ENCODE data around the gene UBA1.

The UBA1 gene

GRCh38 chrX:47214435-47215077 lies 20.9 kb downstream of the UBA1 start:
- DNase-seq = no peak

GRCh38 chrX:47215291-47215900 lies 21.8 kb downstream of the UBA1 start:
- no peak for DNase-seq

- no peak for DNase-seq
Observed at GRCh38 chrX:47216393-47216925, 22.8 kb downstream of the UBA1 start.

GRCh38 chrX:47217121-47217851 lies 23.7 kb downstream of the UBA1 start:
- no peak for DNase-seq

GRCh38 chrX:47217852-47218279 lies 24.2 kb downstream of the UBA1 start:
- DNase-seq = peak; percentile 96

- peak; percentile 56 for DNase-seq
Observed at GRCh38 chrX:47218280-47218919, 24.8 kb downstream of the UBA1 start, which contains the start of gene CDK16. Gene CDK16, plus strand, starts transcription at chrX:47218681. Its CDS starts 4,877 bp downstream, at chrX:47223558.

- peak; percentile 0 for DNase-seq
Observed at GRCh38 chrX:47218920-47219815, 25.5 kb downstream of the UBA1 start.

- DNase-seq = no peak
Observed at GRCh38 chrX:47221756-47222155, 28.1 kb downstream of the UBA1 start.

GRCh38 chrX:47222751-47223350 lies 29.2 kb downstream of the UBA1 start:
- no peak for DNase-seq

- no peak for DNase-seq
Observed at GRCh38 chrX:47223476-47224250, 30.0 kb downstream of the UBA1 start.

- no peak for DNase-seq
Observed at GRCh38 chrX:47224266-47224895, 30.8 kb downstream of the UBA1 start.

- no peak for DNase-seq
Observed at GRCh38 chrX:47224896-47225290, 31.3 kb downstream of the UBA1 start.

- no peak for DNase-seq
Observed at GRCh38 chrX:47226071-47226470, 32.4 kb downstream of the UBA1 start.

GRCh38 chrX:47226531-47227333 lies 33.1 kb downstream of the UBA1 start:
- no peak for DNase-seq

- DNase-seq = no peak
Observed at GRCh38 chrX:47227334-47227583, 33.6 kb downstream of the UBA1 start.

- DNase-seq = no peak
Observed at GRCh38 chrX:47228550-47229270, 35.1 kb downstream of the UBA1 start.

GRCh38 chrX:47229427-47229826 lies 35.8 kb downstream of the UBA1 start:
- DNase-seq = no peak

- DNase-seq = no peak
Observed at GRCh38 chrX:47230136-47230868, 36.7 kb downstream of the UBA1 start.
